GM10847 (cell line): ENCODE data around the gene ERC1.

Experiments used
- POLR2A ChIP-seq: IDR thresholded peaks from 2 replicates; pipeline ENCODE4 v1.6.1; 2011; ENCODE audit not compliant: insufficient read length; ENCODE audit errors: extremely low read depth

ERC1 gene

GRCh38 chr12:1444142-1444516 lies 453.1 kb downstream of the ERC1 start:
- no peak for TF ChIP-seq POLR2A

DNA sequence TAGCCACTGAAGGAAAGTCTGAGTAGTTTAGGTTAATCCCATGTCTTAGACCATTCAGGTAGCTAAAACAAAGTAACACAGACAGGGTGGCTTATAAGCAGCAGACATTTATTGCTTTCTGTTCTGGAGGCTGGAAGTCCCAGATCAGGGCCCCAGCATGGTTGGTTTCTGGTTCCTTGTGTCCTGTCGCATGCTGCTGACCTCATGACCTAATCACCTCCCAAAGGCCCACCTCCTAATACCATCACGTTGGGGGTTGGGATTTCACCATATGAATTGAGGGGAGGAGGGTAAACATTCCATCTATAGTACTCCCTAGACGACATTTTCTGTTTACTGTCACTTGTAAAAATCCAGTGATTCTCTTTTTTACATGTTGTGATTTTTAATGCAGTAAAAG lies 454.8 kb downstream of the ERC1 start:
- no peak for TF ChIP-seq POLR2A

DNA sequence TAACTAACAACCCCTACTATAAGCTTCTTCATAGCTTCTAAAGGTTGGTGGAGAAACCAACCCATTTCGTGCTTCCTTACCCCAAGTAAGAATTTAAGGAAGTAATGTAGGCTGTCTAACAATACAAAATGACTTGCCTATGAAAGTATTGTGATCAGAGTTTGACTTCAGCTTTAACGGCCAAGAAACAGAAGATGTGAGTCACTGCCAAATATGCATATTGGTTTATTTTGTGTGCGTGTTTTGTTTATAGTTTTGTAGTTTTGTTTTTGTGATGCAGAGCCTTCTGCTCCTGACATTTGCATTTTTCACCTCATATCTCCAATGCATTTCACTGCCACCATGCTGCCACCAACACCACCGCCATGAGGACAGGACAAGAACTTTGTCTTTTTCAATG lies 457.3 kb downstream of the ERC1 start:
- no peak for TF ChIP-seq POLR2A

DNA sequence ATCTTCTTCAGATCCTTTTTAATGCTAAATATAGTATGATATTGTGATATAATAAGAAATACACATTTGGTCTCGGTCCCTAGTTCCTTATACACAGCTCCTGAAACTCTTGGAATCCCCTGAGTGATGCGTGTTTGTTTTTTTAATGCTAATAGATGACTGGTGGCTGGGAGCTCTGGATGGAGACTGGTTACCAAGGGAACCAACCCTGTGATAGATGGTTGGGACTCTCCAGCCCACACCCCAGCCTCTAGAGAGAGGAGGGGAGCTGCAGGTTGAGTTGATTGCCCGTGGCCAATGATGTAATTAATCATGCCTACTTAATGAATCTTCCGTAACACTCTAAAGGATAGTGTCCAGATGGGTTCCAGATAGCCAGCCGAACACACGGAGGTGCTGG lies 462.8 kb downstream of the ERC1 start:
- no peak for TF ChIP-seq POLR2A

DNA sequence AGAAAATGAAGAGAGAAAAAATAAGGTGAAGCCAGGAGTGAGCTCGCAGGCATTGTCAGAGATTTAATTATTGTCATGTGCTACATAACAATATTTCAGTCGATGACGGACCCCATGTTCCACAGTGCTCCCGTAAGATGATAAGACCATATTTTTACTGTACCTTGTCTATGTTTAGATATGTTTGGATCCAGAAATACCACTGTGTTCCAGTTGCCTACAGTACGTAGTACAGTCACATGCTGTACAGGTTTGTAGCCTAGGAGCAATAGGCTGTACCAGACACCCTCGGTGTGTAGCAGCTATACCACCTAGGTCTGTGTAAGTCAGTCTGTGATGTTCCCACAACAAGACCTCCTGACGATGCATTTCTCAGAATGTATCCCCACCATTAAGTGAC lies 465.9 kb downstream of the ERC1 start:
- no peak for TF ChIP-seq POLR2A

DNA sequence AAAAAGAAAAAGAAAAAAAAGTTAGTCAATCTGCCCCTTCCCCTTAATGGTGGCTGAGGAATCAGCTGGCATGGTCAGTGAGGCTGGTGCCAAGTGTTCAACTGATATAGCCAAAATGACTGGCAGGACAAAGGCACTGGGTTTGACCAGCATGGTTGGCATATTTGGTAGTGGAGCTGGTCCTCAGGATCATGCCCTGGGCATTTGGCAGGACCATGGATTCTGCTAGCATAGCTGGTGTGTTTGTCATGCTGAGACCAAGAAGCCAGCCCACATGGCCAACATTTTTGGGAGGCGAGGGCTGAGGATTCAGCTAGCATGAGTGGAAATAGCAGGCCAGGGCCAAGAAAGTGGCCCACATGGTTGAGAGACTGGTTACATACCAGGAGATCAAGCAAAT lies 466.9 kb downstream of the ERC1 start:
- TF ChIP-seq POLR2A = no peak

DNA sequence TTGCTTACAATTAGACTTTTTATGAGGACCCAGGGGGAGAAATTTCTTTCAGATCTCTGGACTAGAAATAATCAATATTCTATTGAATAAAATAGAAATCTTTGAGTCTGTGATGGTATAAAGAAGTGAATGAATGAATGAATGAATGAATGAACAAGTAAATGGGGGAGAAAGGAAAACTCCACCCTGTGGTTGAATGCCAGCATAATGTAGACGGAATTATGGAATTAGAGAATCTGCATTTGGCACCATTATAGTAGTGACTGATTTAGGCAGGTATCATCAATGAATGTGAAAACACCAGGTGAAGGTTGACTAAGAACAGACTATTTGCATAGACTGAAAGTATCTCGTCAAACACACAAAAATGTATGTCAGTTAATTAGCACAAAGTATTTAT lies 468.3 kb downstream of the ERC1 start:
- no peak for TF ChIP-seq POLR2A

DNA sequence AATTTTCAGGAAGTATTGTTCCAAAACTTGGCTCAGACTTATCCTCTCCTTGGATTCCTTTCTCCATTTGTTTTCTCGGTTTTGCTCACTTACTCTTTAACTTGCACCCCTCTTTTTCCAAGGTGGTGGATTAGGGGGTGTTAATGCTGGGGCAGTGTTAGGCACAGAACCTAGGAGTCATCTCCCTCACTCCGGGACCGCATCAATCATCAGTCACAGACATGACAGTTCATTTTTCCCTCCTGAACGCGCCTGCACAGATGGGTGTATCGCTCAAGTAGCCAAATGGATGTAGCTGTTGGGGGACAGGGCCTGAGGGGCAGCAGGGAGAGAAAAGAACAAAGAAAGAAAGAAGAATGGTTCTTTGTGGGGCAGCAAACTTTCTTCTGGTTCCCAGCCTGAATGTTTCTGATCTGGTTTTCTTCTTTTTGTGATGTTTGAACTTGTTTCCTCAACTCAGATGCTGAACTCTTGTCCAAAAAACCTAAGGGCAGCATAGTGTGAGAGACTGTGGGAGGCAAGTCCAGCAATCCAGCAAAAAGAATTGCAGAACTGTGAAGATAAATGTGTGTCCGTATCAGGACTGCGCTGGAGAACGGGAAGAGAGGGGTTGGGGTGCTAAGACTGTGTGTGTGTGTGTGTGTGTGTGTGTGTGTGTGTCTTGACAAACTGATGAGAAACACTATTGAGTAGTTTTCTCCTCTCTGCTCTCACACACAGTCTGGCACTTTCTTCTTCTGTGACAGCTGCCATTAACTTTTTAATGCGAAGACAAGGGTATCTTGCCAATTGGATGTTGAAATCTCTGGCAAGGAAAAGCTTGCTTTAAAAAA lies 472.3 kb downstream of the ERC1 start:
- no peak for TF ChIP-seq POLR2A

DNA sequence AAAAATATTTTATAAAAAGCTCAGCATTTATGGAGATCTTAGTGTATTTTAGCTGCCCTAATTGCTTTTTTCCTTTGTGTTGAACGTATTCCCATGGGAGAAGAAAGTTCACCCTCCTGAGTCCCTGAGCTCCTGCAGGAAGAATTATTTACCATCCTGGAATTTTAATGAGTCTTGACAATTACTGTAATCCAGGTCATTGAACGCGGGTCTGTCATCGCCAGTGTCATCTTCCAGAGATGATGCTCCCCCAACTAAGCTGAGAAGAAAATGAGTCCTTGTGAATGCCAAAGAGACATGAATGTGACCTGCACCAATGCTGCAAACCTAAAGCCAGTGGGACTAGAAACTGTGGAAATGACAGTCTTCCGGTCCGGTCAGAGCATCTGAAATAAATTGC lies 473.9 kb downstream of the ERC1 start:
- no peak for TF ChIP-seq POLR2A

GRCh38 chr12:1465990-1466389 lies 475.0 kb downstream of the ERC1 start:
- TF ChIP-seq POLR2A = no peak

GRCh38 chr12:1466481-1467154 lies 475.6 kb downstream of the ERC1 start:
- TF ChIP-seq POLR2A = no peak

GRCh38 chr12:1467710-1468109 lies 476.7 kb downstream of the ERC1 start:
- no peak for TF ChIP-seq POLR2A

- TF ChIP-seq POLR2A = no peak
Measured at GRCh38 chr12:1469070-1469469, 478.0 kb downstream of the ERC1 start.

DNA sequence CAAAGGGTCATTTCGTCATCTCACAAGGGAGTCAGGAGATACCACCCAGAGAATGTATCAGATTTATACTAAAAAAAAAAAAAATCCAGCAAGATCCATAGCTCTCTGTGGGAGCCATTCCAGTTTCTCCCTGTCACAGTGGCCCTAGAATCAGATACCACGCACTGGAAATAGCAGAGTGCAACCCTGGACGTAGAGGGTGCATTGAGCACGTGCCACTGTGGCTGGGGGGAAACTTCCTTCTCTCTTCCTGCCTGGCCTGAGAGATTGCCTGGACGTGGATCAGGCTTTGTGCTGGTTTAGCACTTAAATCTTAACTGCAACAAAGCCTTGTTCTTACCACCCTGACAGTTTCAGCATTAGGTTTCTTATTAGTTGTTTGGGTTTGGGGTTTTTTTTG lies 479.0 kb downstream of the ERC1 start:
- TF ChIP-seq POLR2A = no peak

- no peak for TF ChIP-seq POLR2A
Measured at GRCh38 chr12:1471224-1471623, 480.2 kb downstream of the ERC1 start.

DNA sequence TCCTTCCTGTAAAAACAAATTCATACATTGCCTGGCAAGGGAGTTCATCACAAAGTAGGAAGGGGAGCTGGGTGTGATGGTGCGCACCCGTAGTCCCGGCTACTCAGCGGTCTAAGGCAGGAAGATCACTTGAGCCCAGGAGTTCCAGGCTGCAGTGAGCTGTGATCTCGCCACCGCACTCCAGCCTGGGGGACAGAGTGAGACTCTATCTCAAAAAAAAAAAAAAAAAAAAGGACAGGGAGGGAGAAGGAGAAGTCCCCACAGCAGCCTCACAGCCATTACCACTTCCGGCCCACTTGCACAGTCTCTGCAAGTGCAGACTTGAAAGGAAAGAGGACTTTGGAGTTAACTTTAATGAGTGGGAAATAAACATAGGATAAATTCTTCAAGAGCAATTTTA lies 482.4 kb downstream of the ERC1 start:
- no peak for TF ChIP-seq POLR2A

GRCh38 chr12:1474041-1474573 lies 483.1 kb downstream of the ERC1 start:
- no peak for TF ChIP-seq POLR2A

DNA sequence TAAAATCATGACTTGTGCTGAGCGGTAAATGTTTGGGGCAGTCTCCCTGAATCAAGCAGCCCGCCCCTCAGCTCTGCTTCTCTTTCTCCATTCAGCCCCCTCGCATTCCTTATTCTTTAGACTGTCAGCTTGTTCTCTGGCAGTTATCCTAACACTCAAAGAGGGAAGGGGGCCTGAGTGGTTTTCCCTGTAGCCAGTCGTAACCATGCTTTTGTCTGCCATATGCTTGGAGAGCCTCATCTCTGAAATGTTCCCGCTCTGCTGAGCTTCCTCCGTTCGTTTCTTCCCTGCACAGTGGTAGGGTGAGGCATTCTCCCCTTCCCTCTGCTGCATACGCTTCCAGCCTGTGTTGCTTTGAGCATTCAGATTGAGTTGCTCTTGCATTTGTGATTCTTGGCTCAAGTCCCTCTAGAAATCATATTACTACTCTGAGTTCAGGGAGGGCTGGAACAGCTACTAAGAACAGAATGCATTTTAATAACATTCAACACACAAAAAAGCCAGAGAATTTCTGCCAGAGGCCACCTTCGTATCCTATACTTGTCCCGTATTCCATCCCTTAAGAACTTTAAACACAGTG lies 483.6 kb downstream of the ERC1 start:
- TF ChIP-seq POLR2A = no peak
